Right lobe of liver (tissue), 6 donors: ENCODE measurements around the gene ESPNL. TPM values are rescaled to one million over a fixed set of nuclear protein-coding genes. Genes with fewer than 3 reads are reported as not detected.

Experiments
- ATAC-seq, 4 donors: fragments of 200-7000 bp; cut with Tn5 transposase; one replicate each; pipeline ENCODE4 v1.9.1; 2020; ENCODE audit warnings: mild to moderate bottlenecking in 4 of 4, moderate library complexity in 4 of 4
- DNase-seq, 3 donors: peaks; one replicate each; pipeline ENCODE4 v3.0.0-alpha.2; 2020
- H3K27ac ChIP-seq, 3 donors: fragments of 200-600 bp; one replicate each; pipeline ENCODE4 v1.8.0; 2022
- H3K27me3 ChIP-seq, 2 donors: fragments of 200-600 bp; one replicate each; pipeline ENCODE4 v1.8.0; 2022
- H3K36me3 ChIP-seq, 4 donors: fragments of 200-600 bp; sonication (generic) in 1 of 4; one replicate each; pipeline versions ENCODE4 v1.5.1 to v1.8.0; 2017 to 2022; ENCODE audit warnings: control low read depth in 1 of 4
- H3K4me1 ChIP-seq, 4 donors: fragments of 200-600 bp; sonication (generic) in 1 of 4; one replicate each; pipeline versions ENCODE4 v1.5.1 to v1.8.0; 2017 to 2022; ENCODE audit warnings: control low read depth in 1 of 4
- H3K4me3 ChIP-seq, 3 donors: fragments of 200-600 bp; one replicate each; pipeline ENCODE4 v1.8.0; 2022
- H3K9me3 ChIP-seq, 4 donors: fragments of 200-600 bp; sonication (generic) in 1 of 4; one replicate each; pipeline versions ENCODE4 v1.5.1 to v1.8.0; 2017 to 2022; ENCODE audit warnings: control low read depth in 1 of 4
- POLR2A ChIP-seq: fragments of 450-650 bp; IDR thresholded peaks from one replicate; pipeline ENCODE4 v1.6.1; 2017; ENCODE audit warnings: antibody characterized with exemption, mild to moderate bottlenecking
- WGBS: methylation state at CpG from one replicate; pipeline ENCODE4 v1.1.6; 2018; ENCODE audit warnings: low coverage, low lambda C conversion rate; ENCODE audit not compliant: insufficient coverage; ENCODE audit errors: missing lambda C conversion rate; 5-methylcytosine and 5-hydroxymethylcytosine counted together
- intact Hi-C, 2 donors: fragments of 100-400 bp; cut with DNase I; formaldehyde crosslinking; loops; one replicate each; pipeline versions ENCODE4 v1.11.2 to v1.14.1; 2022
- total RNA-seq, 6 experiments: library from RNA; depleted of rRNA in 2 of 6; stranded (reverse); fragments of >200 nt in 2 of 6; fragmentation: NEBNext Ultra II Directional in 3 of 6; extraction: Animal tissue kit (Norgen Biotek cat#: 25700) in 3 of 6; gene quantifications; one replicate each; pipeline versions ENCODE4 v1.1.0 to v1.2.4, GENCODE V29; 2016 to 2023
- TF ChIP-seq, protein P1 (sequence below), 4 donors: fragments of 200-600 bp in 3 of 4; fragments of 450-650 bp in 1 of 4; IDR thresholded peaks; one replicate each; pipeline versions ENCODE4 v1.5.1 to v1.8.0; 2016 to 2022; ENCODE audit warnings: antibody characterized with exemption in 4 of 4, mild to moderate bottlenecking in 2 of 4
- donor health status: DM: no; HTN: yes; CAD: no.
- donor health status: DM: no; HTN: no; CAD: no.
- donor health status: DM: no; HTN: no; CAD: no.
- donor health status: DM: no; HTN: yes; CAD: no.
- donor health status: DM: no; HTN: yes; CAD: no.

Gene ESPNL
- total RNA-seq, 6 experiments from 2014 or later, result 0.11 to 1.1 (median 0.50) TPM

DNA sequence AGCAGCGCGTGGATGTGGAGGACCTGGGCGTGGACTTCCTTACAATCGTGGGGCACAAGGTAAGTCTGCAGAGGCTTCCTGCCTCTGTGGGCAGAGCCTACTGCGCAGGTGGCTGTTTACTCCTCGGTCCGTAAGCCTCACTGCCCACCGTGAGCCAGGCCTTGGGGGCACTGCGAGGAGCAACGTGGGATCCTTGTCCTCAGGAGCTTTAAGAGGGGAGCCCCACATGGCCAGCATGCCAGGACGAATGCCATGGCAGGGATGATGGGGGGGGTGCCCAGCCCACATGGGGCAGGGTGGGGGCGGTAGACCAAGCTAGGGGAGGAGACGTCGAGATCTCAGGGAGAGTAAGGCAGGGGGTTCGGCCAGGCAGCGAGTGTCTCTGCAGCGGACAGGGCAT, 18.0 kb upstream of the ESPNL start:
- Histone ChIP-seq H3K27me3 (no peaks in the 10 kb centered on the region), H3K9me3 (no peaks in the 10 kb centered on the region), H3K4me1 (peaks cover 0 to 42% (median 14%) of the 10 kb centered on the region in 4 donors), H3K27ac (peak overlapping the region in 1 of 3 donors; percentile 79), H3K36me3 (peaks cover 0 to 38% (median 14%) of the 10 kb centered on the region in 4 donors), H3K4me3 (peak overlapping the region in 1 of 3 donors; percentile 3)
- intact Hi-C loops, result no loop called here
- ATAC-seq (no peak), DNase-seq (no peak)
- 81% methylated on average over 5 of the region's 17 CpGs for WGBS
- TF ChIP-seq POLR2A, result no peak
- TF ChIP-seq, protein P1, sequence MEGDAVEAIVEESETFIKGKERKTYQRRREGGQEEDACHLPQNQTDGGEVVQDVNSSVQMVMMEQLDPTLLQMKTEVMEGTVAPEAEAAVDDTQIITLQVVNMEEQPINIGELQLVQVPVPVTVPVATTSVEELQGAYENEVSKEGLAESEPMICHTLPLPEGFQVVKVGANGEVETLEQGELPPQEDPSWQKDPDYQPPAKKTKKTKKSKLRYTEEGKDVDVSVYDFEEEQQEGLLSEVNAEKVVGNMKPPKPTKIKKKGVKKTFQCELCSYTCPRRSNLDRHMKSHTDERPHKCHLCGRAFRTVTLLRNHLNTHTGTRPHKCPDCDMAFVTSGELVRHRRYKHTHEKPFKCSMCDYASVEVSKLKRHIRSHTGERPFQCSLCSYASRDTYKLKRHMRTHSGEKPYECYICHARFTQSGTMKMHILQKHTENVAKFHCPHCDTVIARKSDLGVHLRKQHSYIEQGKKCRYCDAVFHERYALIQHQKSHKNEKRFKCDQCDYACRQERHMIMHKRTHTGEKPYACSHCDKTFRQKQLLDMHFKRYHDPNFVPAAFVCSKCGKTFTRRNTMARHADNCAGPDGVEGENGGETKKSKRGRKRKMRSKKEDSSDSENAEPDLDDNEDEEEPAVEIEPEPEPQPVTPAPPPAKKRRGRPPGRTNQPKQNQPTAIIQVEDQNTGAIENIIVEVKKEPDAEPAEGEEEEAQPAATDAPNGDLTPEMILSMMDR (IDR thresholded peaks at IDR 0.05), result no peak

DNA sequence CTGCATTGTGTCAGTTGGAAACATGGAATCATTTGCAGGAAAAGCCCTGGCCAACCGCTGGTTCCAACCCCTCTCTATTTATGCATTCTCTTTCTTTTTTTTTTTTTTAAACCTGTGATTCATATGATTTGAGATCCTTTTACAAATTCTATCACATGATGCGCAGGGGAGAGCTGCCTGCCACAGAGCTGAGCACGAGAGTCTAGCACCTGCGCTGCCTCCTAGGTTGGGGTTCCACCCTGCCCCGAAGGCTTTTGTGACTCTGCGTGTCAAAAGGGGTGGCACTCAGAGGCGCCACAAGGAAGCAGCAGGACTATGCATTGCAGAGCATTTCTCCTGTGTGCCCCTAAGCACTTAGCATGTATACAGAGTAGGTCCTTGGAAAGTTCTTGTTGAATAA, 17.3 kb upstream of the ESPNL start:
- TF ChIP-seq POLR2A, result no peak
- TF ChIP-seq, protein P1 (IDR thresholded peaks at IDR 0.05), result no peak
- intact Hi-C loops, result no loop called here
- Histone ChIP-seq H3K36me3 (peaks cover 0 to 38% (median 14%) of the 10 kb centered on the region in 4 donors), H3K4me3 (no peak overlapping the region), H3K4me1 (peaks cover 0 to 36% (median 11%) of the 10 kb centered on the region in 4 donors), H3K27me3 (no peaks in the 10 kb centered on the region), H3K27ac (no peak overlapping the region), H3K9me3 (no peaks in the 10 kb centered on the region)
- ATAC-seq, result no peak
- WGBS, result 100% methylated on average over 4 of the region's 7 CpGs
- no peak for DNase-seq

DNA sequence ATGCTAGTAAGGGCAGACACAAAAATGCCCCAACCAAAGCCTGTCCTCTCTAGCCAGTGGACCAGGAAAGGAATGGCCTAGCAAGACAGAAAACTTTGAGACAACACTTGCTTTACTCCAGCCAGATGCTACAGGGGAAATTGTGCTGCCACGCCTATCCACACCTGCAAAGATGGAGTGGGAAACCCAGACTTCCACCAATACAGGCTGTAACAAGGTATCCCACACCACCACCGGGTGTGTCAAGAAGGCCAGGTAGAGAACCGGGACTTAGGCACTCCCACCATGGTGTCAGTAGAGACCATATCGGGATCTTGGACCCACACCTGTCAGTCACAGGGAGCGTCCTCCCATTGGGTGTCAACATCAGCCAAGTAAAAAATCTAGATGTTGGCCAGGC, 16.2 kb upstream of the ESPNL start:
- intact Hi-C loops, result no loop called here
- H3K4me3 ChIP-seq, result no peak overlapping the region
- H3K27me3 ChIP-seq, result no peaks in the 10 kb centered on the region
- no peak for DNase-seq
- TF ChIP-seq POLR2A, result no peak
- TF ChIP-seq, protein P1 (IDR thresholded peaks at IDR 0.05), result no peak
- peaks cover 0 to 38% (median 14%) of the 10 kb centered on the region in 4 donors for H3K36me3 ChIP-seq
- no peaks in the 10 kb centered on the region for H3K9me3 ChIP-seq
- WGBS, result 88% methylated on average over 4 of the region's 5 CpGs
- peaks cover 0 to 25% (median 6%) of the 10 kb centered on the region in 4 donors for H3K4me1 ChIP-seq
- H3K27ac ChIP-seq, result no peak overlapping the region
- no peak for ATAC-seq

DNA sequence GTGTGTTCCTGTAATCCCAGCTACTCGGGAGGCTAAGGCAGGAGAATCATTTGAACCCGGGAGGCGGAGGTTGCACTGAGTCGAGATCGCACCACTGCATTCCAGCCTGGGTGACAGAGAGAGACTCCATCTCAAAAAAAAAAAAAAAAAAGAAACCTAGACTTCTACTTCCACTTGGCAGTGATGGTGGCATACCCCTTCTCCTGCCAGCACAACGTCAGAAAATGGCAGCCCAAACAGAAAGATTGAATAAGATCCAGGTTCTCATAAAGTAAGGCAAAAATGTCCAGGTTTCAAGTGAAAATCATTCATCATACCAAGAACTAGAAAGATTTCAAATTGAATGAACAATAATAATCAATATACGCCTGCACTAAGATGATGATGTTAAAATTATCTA, 15.4 kb upstream of the ESPNL start:
- Histone ChIP-seq H3K4me3 (no peak overlapping the region), H3K9me3 (no peaks in the 10 kb centered on the region), H3K4me1 (peaks cover 0 to 19% (median 3%) of the 10 kb centered on the region in 4 donors), H3K27me3 (no peaks in the 10 kb centered on the region), H3K36me3 (peaks cover 0 to 38% (median 14%) of the 10 kb centered on the region in 4 donors), H3K27ac (no peak overlapping the region)
- intact Hi-C loops, result no loop called here
- DNase-seq, result no peak
- TF ChIP-seq POLR2A, result no peak
- TF ChIP-seq, protein P1 (IDR thresholded peaks at IDR 0.05), result no peak
- WGBS, result 85% methylated on average over 5 of the region's 7 CpGs
- no peak for ATAC-seq

DNA sequence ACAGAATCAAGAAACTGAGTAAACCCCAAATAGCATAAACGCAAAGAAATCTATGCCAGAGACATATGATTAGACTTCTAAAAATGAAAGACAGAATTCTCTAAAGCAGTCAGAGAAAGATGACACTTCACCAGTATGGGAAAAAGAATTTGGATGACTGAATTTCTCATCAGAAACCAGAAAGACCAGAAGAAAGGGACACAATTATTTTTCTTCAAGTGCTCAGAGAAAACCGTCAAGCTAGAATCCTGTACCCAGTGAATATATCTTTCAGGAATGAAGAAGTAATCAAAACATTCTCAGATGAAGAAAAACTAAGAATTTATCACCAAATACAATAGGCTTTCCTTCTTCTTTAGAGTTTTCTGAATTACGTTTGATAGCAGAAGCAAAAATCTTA, 14.2 kb upstream of the ESPNL start:
- TF ChIP-seq, protein P1 (IDR thresholded peaks at IDR 0.05), result no peak
- TF ChIP-seq POLR2A, result no peak
- intact Hi-C loops, result no loop called here
- WGBS, result 100% methylated on average over 3 of the region's 3 CpGs
- Histone ChIP-seq H3K4me1 (peaks cover 0 to 10% (median 0%) of the 10 kb centered on the region in 4 donors), H3K9me3 (no peaks in the 10 kb centered on the region), H3K27ac (no peak overlapping the region), H3K36me3 (peaks cover 0 to 38% (median 14%) of the 10 kb centered on the region in 4 donors), H3K4me3 (no peak overlapping the region), H3K27me3 (no peaks in the 10 kb centered on the region)
- DNase-seq (no peak), ATAC-seq (no peak)
